ENCODE data around the gene ARRDC1.

DNA sequence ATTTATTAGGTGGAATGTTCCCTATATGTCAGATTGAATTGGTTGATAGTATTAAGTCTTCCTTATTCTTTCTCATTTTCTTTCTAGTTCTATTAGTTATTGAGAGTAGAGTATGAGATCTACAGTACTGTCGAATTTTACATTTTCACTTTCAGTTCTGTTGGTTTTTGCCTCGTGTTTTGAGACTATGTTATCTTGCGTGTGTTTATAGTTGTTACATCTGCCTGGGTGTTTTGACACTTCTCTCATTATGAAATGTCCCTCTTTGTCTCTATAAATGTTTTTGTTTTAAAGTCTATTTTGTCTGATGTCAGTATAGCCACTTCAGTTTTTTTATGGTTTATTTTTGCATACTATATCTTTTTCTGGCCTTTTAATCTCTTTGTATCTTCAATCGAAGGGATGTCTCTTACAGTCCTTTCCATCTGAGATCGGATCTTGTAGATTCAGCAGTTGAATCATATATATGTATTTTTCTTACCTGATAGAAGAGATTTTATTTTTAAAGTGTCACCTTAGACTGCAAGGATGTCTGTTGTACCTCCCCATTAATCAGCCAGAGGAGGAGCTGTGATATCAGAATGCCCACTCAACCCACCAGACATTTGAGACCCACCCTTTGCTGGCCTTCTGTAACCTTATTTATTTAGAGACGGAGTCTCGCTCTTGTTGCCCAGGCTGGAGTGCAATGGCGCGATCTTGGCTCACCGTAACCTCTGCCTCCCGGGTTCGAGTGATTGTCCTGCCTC is 34.0 kb downstream of the ARRDC1 start:
- TF ChIP-seq GATA2 (IDR thresholded peaks at IDR 0.05; ENCODE audit: low read depth, low read length) (no peak), GATA3 (IDR thresholded peaks at IDR 0.05; ENCODE audit: low read depth, low read length) (no peak)

Data from SH-SY5Y (cell line).